ENCODE data around the gene JPT2. TPM values are rescaled to one million over a fixed set of nuclear protein-coding genes. Genes with fewer than 3 reads are reported as not detected.

The JPT2 gene
- total RNA-seq (2014; rRNA removed; shearing (Covaris generic)): 154 and 199 TPM in 2 replicates

GRCh38 chr16:1677942-1678499 is at the start of gene JPT2:
JPT2 (plus strand) TSS chr16:1678279; CDS start chr16:1678313, 34 bp downstream.
- in situ Hi-C loops (cut with HindIII; ENCODE audit: low sequenced_read_pairs): no loop called here

GRCh38 chr16:1630450-1631213 is 47.4 kb upstream of the JPT2 start:
- DNase-seq (ENCODE audit: low spot score): peak; percentile 64
- in situ Hi-C loops (cut with HindIII; ENCODE audit: low sequenced_read_pairs): no loop called here

More at GRCh38 chr16:1677942-1678499, at the start of gene JPT2:
- peak; percentile 97 for DNase-seq (ENCODE audit: low spot score)

DNA sequence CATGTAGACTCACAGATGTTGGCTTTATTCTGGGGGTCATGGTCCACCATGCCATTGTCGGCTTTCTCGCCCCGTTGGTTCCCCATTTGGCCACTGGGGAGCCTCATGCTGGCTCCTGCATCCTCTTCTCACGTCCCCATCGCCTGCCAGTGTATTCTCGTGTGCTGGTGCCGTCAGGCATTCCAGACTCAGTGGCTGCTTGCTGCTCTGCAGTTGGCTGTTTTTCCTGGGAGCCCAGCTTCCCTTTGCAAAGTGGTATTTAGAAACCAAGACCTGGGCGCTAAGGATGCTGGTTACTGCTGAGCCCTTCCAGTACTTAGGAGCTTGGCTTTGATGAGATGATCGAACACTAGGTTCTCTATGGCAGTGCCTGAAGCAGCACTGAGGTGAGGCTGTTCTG is 46.8 kb upstream of the JPT2 start:
- in situ Hi-C loops (cut with HindIII; ENCODE audit: low sequenced_read_pairs): no loop called here
- peak; percentile 71 for DNase-seq (ENCODE audit: low spot score)

DNA sequence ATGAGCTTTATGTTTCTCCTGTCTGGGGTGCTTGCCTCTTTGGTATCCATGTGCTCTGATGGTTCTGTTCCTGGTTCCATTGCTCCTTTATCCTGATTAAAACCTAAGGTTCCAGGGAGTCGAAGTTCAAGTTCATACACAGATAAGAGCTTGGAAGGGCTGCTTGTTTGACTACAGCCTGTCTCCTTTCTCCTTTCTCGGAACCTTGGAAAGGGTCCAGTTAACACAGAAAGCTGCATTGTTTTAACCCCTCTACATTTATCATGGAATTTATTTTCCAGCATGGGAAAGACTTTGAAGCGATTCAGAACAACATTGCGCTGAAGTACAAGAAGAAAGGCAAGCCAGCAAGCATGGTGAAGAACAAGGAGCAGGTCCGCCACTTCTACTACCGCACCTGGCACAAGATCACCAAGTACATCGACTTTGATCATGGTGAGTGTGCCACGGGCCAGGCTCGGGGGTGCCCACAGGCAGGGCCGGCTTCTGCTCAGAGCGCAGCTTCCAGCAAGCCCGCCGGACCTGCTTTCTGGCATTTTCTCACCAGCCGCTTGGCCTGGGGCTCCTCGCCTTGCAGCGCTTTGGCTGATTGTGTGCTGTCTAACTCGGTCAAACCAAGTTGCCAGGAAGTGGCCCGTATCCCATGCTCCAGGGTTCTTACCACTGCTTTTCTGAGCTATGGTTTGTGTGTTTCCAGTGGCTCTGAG is 46.0 kb upstream of the JPT2 start:
- in situ Hi-C loops (cut with HindIII; ENCODE audit: low sequenced_read_pairs): no loop called here
- no peak for DNase-seq (ENCODE audit: low spot score)

GRCh38 chr16:1632638-1632970 is 45.5 kb upstream of the JPT2 start:
- in situ Hi-C loops (cut with HindIII; ENCODE audit: low sequenced_read_pairs): no loop called here
- DNase-seq (ENCODE audit: low spot score): no peak

- no peak for DNase-seq (ENCODE audit: low spot score)
- in situ Hi-C loops (cut with HindIII; ENCODE audit: low sequenced_read_pairs): no loop called here
These were observed 44.8 kb upstream of the JPT2 start for GRCh38 chr16:1633310-1633709.

DNA sequence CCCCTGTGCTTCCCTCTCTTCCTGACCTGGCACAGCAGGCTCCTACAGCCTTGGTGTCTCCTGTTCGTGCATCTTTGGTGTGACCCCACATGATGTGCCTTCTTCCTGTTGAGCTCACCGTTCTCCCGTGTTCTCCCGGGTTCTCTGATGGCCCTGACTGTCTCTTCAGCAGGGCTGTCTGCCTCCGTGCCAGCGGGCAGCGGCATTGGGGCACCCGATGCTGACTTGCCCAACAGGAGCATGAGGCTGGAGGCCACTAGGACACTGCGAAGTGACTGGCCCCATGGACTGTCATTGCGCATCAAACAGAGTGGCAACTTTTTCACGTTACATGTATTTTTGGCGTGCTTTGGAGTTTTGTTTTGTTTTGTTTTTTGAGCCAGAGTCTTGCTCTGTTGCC is 43.5 kb upstream of the JPT2 start:
- no peak for DNase-seq (ENCODE audit: low spot score)
- in situ Hi-C loops (cut with HindIII; ENCODE audit: low sequenced_read_pairs): no loop called here

- no peak for DNase-seq (ENCODE audit: low spot score)
- in situ Hi-C loops (cut with HindIII; ENCODE audit: low sequenced_read_pairs): no loop called here
These were observed 43.0 kb upstream of the JPT2 start for GRCh38 chr16:1635070-1635469.

GRCh38 chr16:1637526-1637925 is 40.6 kb upstream of the JPT2 start:
- peak; percentile 97 for DNase-seq (ENCODE audit: low spot score)
- in situ Hi-C loops (cut with HindIII; ENCODE audit: low sequenced_read_pairs): no loop called here

DNA sequence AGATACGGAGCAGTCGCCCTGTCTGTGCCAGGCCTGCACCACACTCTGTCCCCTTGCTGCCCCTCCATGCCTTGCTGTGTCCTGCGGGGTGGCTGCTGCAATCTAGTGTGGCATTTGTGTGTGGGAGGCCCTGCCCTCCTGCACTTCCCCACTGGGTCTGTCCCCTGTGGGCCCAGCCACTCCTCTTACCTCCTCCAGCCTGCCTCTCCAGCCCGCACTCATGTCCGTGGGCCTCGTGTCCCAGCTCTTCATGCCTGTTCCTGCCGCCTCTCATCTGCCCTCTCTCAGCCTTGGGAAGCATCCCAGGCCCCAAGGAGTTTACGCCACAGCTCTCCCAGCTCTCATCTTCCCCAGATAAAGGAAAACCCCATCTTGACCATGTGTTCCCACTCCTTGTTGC is 39.3 kb upstream of the JPT2 start:
- DNase-seq (ENCODE audit: low spot score): no peak
- in situ Hi-C loops (cut with HindIII; ENCODE audit: low sequenced_read_pairs): no loop called here

DNA sequence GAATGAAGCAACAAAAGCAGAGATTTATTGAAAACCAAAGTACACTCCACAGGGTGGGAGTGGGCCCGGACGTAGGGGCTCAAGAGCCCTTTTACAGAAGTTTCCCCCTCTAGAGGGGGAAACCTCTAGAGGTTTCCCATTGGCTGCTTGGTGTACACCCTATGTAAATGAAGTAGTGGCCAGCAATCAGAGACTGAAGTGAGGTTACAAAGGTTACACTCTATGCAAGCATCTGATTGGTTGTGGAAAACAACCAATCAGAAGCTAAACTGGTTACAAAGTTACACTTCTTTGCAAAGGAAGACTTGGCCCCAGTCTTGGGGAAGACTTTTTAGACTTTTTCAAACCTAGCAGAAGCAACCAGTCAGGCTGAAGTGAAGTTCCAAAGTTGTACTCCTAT is 38.8 kb upstream of the JPT2 start:
- in situ Hi-C loops (cut with HindIII; ENCODE audit: low sequenced_read_pairs): no loop called here

GRCh38 chr16:1639860-1640259 is 38.2 kb upstream of the JPT2 start:
- in situ Hi-C loops (cut with HindIII; ENCODE audit: low sequenced_read_pairs): no loop called here
- peak; percentile 36 for DNase-seq (ENCODE audit: low spot score)

More for the DNA sequence above, 38.8 kb upstream of the JPT2 start:
- no peak for DNase-seq (ENCODE audit: low spot score)

- in situ Hi-C loops (cut with HindIII; ENCODE audit: low sequenced_read_pairs): no loop called here
These were observed 37.7 kb upstream of the JPT2 start for GRCh38 chr16:1640261-1640941.

DNA sequence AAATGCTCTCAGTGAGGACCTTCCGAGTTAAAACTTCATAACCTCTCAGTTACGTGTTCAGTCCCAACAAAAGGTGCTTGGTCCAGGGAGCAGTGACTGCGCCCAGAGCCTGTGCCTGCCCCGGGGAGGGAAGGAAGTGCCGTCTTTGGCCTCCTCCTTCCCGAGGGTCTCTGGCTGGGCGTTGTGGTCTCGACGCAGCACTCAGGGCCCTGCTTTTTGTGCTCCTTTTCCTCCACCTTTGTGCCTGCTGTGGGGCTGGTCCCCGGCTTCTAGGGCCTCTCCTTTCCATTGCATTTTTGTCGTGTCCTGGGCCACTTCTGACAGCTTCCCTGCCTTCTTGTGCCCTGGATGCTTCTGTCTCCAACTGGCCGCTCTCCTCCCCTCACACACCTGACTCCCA is 36.8 kb upstream of the JPT2 start:
- in situ Hi-C loops (cut with HindIII; ENCODE audit: low sequenced_read_pairs): no loop called here

More at GRCh38 chr16:1640261-1640941, 37.7 kb upstream of the JPT2 start:
- DNase-seq (ENCODE audit: low spot score): no peak

DNA sequence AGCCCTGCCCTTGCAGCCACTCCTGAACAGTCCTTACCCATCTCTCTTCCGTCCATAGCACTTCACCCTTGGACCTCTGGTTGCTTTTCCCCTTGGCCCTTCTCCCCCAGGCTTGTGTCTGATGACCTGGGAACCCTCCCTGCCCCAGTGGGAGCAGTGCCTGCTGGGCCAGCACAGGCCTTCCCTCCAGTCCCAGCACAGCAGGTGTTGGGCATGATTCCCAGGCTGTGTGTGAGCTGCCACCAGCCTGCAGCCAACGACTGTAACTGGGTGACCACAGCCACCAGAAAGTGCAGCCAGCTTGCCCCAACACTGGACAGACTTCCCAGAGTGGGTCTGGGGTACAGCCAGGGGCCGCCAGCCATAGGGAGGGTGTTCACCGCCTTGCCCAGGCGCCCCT is 35.9 kb upstream of the JPT2 start:
- in situ Hi-C loops (cut with HindIII; ENCODE audit: low sequenced_read_pairs): no loop called here
- peak; percentile 46 for DNase-seq (ENCODE audit: low spot score)

More for the DNA sequence above, 36.8 kb upstream of the JPT2 start:
- DNase-seq (ENCODE audit: low spot score): no peak

- in situ Hi-C loops (cut with HindIII; ENCODE audit: low sequenced_read_pairs): no loop called here
- no peak for DNase-seq (ENCODE audit: low spot score)
These were observed 35.3 kb upstream of the JPT2 start for GRCh38 chr16:1642753-1643152.

DNA sequence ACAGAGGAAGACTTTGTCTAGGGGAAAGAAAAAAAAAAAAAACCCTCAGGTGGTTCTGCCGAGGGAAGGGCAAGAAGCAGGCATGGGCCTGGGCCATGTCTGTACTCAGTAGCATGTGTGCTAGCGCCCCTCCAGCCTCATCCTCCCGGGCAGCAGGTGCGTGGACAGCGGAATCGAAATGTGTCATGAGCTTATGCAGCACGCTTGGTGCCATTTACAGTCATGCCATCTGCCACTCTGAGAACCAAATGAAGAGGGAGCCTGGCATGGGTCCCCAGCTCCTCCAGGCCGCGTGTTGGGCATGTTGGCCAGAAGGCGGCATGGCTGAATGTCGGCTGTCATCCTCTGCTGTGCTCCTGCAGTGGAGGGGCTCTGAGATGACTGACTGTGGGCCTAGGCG is 34.6 kb upstream of the JPT2 start:
- in situ Hi-C loops (cut with HindIII; ENCODE audit: low sequenced_read_pairs): no loop called here
- DNase-seq (ENCODE audit: low spot score): peak; percentile 98

- DNase-seq (ENCODE audit: low spot score): no peak
- in situ Hi-C loops (cut with HindIII; ENCODE audit: low sequenced_read_pairs): no loop called here
These were observed 32.1 kb upstream of the JPT2 start for GRCh38 chr16:1645914-1646525.

DNA sequence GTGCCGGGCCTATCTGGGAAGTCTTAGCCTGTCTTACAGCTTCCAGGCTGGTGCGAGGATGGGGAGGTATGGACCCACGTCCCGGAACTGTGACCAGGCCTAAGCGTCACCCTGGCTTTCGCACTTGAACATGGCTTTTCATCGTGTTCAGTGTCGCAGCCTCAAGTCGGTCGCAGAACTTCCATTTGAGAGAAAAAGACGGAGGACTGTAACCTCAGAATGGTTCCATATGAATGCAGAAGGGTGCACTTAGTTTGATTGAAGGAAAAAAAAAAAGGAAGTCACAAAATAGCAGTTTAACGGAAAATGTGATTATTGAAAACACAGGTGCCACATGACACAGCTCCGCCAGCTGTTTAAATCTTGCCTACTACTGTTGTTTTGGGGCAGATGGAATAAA is 30.2 kb upstream of the JPT2 start:
- DNase-seq (ENCODE audit: low spot score): no peak
- in situ Hi-C loops (cut with HindIII; ENCODE audit: low sequenced_read_pairs): no loop called here

Data from G401 (cell line).